ENCODE measurements around the gene GLE1.
"Not testable (repeated sequence)": the region's sequence is repeated elsewhere in the genome, so short reads cannot be mapped to it uniquely, and the experiment has no call there.

GLE1 gene

DNA sequence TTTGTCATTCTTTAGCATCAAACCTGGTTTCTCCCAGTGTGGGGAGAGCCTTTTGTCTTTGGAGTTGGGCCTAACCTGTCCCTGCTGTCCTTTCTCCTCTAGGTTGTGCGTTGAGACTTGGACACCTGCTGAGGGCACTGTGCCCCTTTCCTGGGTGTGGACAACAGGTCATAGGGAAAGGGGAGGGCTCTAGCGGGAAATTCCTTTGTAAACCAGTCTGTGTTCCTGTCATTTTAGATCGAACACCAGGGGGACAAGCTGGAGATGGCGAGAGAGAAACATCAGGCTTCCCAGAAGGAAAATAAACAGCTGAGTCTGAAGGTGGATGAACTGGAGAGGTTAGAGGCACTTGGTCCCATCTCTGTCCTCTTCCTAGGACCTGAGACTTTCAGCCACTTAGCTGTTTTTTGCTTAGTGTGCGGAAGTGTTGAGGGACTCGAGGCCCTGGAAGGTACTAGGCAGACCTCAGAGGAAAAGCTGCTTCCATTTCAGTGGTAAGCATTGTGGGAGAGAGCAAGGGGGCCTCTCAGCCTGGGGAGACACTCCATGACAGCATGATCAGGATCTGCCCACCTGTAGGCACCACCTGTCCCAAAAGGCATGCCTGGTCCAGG lies 8.6 kb upstream of the GLE1 start:
- no peak for DNase-seq (ENCODE audit: low spot score)

DNA sequence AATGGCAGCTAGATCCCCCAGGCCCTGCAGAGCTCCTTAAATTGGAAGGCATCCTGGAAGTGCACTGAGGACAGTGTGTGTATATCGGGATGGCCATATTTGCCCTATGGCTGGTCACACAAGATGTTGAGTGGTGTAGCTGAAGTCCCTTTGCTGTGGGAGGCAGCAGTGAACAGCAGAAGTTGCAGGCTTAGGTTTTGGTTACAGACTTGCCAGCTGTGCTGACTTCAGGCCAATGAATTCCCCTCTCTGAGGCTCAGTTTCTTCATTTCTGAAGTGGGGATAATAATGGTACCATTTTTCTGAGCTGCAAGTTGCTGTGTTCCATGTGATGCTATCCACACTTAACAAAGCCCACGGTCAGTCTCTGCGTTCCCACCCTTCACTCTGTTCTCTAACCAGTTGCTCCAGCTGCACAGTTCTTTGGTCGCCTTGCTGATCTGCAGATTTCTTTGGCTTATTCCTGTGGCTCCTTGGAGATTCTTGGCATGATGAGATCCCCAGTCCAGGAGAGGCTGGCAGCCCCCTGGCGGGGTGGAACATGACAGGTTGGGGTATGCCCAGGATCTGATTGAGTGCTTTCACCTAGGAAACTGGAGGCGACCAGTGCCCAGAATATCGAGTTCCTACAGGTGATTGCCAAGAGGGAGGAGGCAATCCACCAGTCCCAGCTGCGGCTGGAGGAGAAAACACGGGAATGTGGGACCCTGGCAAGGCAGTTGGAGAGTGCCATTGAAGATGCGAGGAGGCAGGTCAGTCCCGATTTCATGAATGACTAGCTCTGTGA lies 6.5 kb upstream of the GLE1 start:
- no peak for DNase-seq (ENCODE audit: low spot score)

DNA sequence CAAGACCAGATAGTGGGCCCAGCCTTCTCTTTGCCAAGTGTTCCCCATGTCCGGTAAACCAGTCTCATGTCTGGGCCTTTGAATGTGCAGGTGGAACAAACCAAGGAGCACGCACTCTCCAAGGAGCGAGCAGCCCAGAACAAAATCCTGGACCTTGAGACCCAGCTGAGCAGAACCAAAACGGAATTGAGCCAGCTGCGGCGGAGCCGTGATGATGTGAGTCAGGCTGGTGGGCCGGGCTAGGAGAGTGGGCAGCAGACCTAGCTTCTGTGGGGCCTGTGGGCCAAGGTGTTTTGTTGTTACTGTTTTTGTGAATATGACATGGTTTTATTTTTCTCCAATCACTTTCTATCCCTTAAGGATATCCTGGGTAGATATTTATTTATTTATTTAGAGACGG lies 5.6 kb upstream of the GLE1 start:
- no peak for DNase-seq (ENCODE audit: low spot score)

DNA sequence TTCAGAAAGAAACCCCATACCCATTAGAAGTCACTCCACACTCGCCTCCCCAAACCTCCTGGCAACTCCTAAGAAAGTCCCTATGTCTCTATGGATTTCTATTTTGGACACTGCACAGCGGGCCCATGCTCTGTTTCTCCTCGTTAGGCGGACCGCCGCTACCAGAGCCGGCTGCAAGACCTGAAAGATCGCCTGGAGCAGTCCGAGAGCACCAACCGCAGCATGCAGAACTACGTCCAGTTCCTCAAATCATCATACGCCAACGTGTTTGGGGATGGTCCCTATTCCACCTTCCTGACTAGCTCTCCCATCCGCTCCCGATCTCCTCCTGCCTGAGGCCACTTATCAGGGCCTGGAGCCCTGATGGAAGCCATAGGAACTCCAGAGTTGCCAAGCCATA lies 4.6 kb upstream of the GLE1 start:
- DNase-seq (ENCODE audit: low spot score) = no peak

DNA sequence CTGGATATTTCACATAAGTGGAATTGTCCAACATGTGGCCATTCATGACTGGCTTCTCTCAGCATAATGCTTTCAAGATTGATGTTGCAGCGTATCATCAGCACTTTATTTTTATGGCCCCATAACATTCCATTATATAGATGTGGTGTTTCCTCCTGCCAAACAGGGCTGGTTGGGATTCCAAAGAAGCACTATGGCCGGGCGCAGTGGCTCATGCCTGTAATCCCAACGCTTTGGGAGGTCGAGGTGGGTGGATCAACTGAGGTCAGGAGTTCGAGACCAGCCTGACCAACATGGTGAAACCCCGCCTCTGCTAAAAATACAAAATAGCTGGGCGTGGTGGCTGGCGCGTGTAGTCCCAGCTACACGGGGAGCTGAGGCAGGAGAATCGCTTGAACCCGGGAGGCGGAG lies 1.1 kb upstream of the GLE1 start:
- peak; percentile 67 for DNase-seq (ENCODE audit: low spot score)

DNA sequence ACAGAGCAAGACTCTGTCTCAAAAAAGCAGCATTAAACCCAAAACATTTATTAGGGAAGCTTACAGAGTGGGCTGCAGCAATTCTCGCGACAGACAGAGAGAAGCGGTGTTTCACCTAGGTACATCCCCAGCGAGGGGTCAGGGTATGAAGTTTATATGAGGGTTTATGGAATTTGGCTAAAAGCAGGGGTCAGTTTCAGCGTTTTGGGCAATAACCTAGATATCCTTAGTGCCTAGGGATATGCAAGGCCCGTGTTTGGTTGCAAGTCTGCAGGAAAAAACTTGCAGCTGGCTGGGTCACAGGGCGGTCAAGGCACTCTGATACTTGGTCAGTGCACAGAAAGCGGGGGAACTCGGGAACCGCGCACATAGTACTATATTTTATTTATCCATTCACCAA lies 649 bp upstream of the GLE1 start:
- peak; percentile 1 for DNase-seq (ENCODE audit: low spot score)

DNA sequence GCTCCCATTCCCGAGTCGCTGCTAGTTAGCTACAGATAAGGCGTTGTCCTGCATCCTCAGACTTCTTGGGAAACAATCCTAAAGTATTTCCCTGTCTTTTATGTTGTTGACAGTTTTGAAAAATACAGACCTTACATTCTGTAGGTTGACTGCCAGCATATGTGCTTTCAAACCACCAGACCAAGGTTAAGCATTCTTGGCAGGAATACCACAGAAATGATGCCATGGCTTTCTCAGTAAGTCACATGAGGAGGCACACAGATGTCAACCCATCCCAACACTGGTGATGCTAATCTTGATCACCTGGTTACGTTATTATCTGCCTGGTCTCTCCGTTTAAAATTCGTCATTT lies 871 bp downstream of the GLE1 start:
- no peak for DNase-seq (ENCODE audit: low spot score)

DNA sequence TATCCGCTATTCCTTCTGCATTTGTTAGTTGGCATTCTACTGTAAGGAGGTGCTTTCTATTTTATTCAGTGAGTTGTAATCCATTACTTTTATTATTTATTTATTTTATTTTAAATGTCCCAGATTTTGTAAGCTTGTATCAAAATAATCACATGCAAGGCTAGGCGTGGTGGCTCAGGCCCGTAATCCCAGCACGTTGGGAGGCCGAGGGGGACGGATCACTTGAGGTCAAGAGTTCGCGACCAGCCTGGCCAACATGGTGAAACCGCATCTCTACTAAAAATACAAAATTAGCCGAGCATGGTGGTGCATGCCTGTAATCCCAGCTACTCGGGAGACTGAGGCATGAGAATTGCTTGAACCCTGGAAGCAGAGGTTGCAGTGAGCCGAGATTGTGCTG lies 1.4 kb downstream of the GLE1 start:
- not testable (repeated sequence) for DNase-seq (ENCODE audit: low spot score)

DNA sequence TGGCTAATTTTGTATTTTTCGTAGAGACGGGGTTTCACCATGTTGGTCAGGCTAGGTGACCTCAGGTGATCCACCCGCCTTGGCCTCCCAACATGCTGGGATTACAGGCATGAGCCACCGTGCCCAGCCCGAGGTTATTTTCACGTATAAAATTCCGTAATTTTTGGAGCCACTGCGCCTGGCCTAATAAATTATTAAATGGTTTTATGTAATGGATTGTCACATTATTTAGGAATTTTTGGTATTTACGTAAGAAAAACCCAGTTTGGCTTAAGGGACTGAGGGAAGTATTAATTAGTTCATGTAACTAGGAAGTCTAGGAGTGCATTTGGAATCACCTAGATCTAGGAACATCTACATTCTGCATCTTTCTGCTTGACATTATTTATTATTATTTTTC lies 8.3 kb downstream of the GLE1 start:
- DNase-seq (ENCODE audit: low spot score) = no peak

DNA sequence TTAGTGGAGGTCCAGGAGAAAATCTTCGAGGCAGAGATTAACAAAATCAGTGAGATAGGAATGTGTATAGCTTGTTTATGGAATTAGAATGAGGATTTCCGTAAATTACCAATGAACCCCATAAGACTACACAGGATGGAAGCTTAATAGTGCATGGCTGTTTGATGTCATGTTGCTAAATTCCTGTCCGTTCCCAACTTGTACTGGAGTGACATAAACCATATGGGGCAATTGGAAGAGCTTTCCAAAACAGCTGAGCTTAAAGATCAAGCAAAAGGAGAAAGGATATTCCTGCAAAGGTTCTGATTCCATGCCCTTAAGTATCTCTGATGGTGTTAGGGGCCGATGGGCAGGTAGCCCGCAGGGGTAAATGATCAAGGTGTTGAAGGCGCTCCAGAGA lies 17.4 kb downstream of the GLE1 start:
- DNase-seq (ENCODE audit: low spot score) = no peak

DNA sequence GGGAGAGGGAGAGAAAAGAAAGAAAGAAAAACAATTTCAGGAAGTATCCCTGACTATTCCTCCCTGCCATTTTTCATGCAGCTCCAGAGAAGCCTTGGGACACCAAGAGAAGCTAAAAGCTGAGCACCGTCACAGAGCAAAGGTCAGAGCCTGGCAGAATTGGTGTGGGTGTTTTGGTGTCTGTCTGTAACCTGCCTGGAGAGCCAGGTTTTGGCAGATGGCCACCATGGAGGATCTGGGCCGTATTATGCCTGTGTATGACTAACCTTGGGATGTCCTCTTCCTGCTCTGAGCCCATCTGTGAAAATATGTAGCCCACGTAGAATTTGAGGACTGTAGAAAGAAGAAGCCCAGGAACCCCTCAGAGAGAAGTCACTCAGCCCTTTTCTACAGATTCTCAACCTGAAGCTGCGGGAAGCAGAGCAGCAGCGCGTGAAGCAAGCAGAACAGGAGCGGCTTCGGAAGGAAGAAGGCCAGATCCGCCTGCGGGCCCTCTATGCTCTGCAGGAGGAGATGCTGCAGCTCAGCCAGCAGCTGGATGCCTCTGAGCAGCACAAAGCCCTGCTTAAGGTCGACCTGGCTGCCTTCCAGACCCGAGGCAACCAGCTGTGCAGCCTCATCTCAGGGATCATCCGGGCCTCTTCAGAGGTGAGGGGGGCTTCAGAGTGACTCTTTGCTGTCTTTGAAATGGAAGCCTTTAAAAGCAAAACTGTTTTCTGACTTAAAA lies 18.8 kb downstream of the GLE1 start:
- no peak for DNase-seq (ENCODE audit: low spot score)

DNA sequence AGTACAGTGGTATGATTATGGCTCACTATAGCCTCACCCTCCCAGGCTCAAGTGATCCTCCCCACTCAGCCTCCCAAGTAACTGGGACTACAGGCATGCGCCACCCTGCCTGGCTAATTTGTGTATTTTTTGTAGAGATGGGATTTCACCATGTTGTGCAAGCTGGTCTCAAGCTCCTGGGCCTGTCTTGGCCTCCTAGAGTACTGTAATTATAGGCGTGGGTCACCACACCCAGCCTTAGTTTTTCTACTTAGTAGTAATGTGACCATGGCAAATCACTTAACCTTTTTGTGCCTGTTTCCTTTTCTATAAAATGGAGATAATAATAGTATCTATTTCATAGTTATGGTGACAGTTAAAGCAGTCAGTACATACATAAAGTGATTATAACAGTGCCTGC lies 22.2 kb downstream of the GLE1 start:
- no peak for DNase-seq (ENCODE audit: low spot score)

DNA sequence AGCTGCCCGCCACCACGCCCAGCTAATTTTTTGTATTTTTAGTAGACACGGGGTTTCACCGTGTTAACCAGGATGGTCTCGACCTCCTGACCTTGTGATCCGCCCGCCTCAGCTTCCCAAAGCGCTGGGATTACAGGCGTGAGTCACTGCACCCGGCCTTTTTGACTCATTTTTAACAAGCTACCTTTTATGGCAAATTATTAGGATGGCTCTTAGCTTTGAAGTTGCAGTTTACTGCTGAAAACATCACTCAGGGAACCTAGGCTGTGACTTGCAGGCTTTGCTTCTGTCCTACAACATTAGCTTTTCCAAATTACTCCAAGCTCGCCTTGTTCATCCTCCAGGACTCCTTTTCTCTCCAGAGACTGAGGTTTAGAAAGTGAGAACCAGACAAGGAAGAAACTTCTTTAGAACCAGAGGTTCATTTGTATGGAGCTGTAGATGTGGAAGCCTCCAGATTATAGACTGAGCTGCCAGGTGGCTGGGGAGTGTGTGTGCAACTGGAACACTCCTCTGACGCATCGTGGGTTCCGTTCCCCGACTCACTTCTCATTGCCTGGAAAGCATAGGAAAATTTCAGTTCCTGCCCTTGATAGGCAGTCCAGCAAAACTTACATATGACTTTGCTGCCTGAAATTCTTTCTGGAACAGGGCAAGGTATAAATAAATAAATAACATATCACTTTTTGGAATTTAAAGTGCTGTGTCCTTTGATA lies 24.1 kb downstream of the GLE1 start:
- peak; percentile 42 for DNase-seq (ENCODE audit: low spot score)

DNA sequence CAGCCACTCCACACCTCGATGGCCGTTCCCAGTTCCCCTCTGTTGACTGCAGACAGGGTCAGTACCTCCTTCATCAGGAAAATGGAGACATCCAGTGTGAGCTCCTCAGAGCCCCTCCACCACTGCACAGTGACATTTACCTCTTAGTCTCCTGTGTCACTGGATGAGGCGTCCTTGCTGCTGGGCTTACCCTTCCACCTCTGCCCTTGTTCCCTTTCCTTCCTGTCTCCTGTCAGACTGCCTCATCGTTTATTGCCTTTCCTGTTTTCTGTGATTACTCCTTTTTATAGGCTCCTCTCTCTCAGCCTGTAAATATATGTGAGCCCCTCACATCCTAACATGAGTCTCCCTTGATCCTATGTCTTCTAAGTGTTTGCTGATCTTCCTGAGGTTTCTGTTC lies 24.7 kb downstream of the GLE1 start:
- DNase-seq (ENCODE audit: low spot score) = no peak

DNA sequence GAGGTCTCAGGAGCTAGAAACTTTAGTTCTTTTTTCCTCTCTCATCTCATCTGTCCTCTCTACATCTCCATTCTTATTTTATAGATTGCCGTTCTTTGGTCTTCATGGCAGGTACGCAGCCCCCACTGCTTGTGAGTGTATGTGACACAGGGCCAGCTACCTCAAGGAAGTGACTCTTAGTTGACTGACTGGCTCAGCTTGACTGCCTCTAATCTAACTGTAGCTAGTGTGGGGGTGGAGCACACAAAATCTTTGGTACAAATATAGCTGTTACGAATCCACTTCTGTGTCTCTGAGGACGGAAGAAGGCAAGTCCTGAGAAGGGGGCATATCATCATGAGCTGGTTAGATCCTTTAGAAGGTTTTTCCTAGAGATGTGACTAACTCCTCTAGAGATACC lies 28.1 kb downstream of the GLE1 start:
- no peak for DNase-seq (ENCODE audit: low spot score)

DNA sequence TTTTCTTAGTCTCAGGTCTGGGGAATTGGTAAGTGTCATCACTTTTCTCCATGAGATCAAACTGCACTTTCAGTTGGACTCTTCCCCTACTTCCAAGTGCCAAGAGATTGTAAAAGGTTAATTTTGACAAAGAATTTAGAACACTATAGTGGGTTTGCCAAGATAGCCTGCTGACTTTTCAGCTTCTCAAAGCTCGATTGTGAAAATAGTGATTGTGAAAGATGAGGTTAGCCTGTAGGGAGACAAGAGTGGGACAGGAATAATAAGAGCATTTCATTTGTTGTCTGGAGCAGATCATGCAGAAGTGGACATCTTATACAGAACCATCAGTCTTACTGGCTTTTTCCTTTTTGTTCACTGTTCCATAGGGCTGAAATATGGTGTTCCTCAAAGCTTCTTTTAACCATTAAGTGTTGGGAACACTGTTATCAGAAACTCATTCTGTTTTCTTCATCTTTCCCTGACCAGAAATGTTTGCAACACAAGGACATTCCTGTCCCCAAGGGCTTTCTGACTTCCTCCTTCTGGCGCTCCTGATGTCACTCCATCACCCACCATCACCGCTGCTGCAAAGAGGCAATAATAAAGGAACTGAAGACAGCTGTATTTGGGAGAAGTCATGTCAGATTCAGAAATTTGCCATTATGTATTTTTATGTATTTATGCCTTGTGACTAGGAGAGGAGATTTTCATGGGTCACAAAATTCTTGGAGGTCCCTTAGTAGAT lies 36.3 kb downstream of the GLE1 start:
- no peak for DNase-seq (ENCODE audit: low spot score)

DNA sequence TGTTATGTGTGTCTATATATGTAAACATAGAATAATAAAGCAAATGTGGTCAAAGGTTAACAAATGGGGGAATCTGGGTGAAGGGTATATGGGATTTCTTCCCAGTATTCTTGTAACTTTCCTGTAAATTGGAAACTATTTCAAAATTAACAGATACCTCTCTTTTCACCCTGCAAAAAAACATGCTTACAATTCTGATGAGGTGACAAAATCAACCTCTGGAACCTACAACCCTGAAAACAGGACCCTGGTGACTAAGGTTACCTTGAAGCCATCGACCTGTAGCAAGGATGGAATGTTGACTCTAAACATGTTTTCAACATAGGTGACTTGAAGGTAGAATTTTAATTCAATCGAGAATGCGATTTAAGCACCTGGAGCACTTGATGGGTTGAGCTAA lies 42.0 kb downstream of the GLE1 start:
- no peak for DNase-seq (ENCODE audit: low spot score)

DNA sequence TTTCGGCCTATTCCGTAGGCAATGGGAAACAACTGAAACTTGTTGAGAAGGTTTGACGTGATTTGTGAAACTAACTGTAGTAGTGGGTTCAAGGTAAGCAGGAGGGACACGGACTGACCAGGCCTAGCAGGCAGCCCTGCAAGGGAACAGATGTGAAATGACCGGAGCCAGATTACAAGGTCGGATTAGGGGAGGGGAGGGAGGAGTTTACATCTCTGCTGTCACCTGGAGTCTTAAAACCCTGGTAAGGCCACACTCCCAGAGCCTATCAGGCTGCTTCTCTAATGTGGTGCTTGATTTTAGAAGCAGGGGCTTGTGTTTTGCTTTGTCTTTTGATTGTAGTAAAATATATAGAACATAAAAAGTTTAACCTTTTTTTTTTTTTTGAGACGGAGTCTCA lies 44.4 kb downstream of the GLE1 start:
- no peak for DNase-seq (ENCODE audit: low spot score)

DNA sequence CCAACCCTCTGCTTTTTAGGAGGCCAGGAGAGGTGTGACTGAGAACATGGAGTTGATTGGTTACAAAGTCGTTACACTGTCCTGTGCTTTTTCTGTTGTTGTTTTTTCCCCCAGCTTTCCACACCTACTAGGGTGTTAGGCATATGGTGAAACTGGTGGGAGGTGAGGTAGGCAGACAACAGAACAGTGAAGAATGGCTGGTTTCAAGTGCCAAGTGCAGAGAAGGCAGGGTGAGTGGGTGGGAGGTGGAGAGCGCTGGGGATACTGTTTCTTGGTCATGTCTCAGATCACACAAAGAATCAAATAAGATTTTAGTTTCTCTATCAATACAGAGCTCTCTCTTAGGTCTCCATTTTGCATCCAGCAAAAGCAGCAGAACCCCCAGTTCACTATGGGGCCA lies 45.7 kb downstream of the GLE1 start:
- no peak for DNase-seq (ENCODE audit: low spot score)

DNA sequence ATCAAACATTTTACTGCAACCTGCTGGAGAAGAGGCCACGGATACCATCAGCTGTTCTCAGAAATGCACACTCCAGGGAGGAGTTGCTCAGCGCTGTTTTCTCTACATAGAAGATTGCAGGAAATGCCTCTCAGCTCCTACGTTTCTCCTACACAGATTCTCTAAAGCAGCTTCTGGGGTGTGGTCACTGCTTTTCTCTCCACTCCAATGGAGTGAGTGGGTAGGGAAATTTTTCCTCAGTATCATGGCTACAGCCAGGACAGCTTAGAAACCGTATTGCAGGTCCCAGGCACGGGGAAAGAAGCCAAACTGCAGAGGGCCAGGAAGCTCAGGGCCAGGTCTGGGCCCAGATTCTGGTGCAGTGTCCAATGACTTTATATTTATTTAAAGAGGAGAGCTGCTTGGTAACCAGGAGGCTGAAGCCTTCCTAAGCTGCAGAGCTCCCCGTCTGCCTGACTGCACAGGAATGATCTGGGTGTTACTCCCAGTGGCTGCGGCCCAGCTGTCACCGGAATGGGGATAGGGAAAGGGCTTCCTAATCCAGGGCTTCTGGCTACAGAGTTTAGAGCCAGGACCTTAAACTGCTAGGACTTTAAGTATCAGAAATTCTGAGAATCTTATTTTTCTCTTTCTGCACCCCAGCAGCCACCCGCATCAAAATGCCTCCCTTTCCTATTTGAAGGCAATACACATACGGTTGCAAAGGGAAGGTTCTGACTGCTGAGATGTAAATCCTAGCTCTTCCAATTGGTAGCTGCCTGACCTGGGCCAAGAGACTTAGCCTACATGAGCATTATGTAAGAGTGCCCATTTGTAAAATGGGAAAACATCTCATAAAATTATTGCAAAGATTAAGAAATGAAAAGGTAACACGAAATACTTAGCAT lies 46.5 kb downstream of the GLE1 start:
- no peak for DNase-seq (ENCODE audit: low spot score)

DNA sequence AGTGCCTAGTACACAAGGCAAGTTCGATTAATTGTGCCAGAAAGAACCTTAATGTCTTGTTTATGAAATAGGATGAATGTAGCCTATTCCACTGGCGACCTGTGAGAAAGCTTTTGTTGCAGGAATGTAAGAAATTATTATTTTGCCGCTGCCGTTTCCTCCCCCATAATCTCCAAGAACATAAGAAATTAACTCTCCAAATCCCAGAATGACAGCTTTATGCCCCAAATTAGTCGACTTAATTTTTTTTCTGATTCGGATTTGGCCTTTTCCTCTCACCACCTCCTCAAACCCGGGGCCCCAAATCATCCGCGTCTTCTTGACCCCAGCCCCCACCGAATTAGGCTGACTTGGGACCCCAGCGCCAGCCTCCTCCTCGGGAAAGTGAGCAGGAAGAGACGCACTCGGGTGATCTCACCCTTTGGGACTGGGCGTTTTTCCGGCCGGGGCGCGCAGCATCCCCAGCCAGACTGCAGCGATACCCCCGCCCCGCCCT lies 47.2 kb downstream of the GLE1 start:
- no peak for DNase-seq (ENCODE audit: low spot score)

Measured in LoVo (cell line).